ENCODE measurements around the gene PNKP. TPM values are rescaled to one million over a fixed set of nuclear protein-coding genes. Genes with fewer than 3 reads are reported as not detected.
A peak's percentile ranks its signal among the peaks of the same experiment; 100 is the strongest.

Gene PNKP
- total RNA-seq, 2 experiments from 2014 or later, result 58.8 to 65.9 TPM

GRCh38 chr19:49818649-49819370, 48.6 kb downstream of the PNKP start:
- TF ChIP-seq CTCF (IDR thresholded peaks at IDR 0.05), result no peak
- intact Hi-C loops (cut with micrococcal nuclease), result no loop called here
- Mint-ChIP-seq H3K27me3 (no peaks in the 10 kb centered on the region), H3K36me3 (ENCODE audit: low read depth) (peaks cover 6% of the 10 kb centered on the region), H3K27ac (peak overlapping the region; percentile 99), H3K9me3 (no peaks in the 10 kb centered on the region), H3K4me3 (peak overlapping the region; percentile 90), H3K4me1 (ENCODE audit: low read depth) (peaks cover 18% of the 10 kb centered on the region)
- CTCF ChIA-PET, result interaction anchor here (1.0 to 1.4 kb wide), 2 partner anchors 101 kb away, joined by 3 read pairs; no protein-coding TSS in a partner anchor
- DNase-seq, result no peak
- POLR2A ChIA-PET, result interaction anchor here (0.6 to 1.8 kb wide), 8 partner anchors 9 to 68 kb away, joined by 3 to 7 read pairs (median 3); no protein-coding TSS in a partner anchor
- no peak for ATAC-seq

DNA sequence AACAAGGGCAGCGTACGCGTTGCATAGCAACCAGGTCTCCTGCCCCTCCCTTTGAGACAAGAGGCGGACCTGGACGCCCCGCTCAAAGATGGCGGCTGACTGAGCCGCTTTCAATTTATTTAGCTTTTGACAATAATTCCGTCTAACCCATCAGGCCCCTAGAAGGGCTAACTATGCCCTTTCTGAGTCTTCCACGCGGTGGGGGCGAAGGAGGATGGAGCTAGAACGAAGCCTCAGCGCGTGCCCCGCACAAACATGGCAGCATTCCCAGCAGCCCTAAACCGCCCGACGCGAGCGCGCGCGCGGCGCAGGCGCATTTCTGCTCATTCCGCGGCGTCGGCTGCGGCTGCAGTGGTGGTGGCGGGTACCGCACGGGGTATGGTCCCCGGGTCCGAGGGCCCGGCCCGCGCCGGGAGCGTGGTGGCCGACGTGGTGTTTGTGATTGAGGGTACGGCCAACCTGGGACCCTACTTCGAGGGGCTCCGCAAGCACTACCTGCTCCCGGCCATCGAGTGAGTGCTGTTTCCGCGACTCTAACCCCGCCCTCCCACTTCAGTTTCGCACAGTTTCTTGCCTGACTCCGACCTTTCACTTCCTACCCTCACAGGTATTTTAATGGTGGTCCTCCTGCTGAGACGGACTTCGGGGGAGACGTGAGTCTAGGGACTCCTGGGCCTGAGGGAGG, 49.3 kb downstream of the PNKP start, which contains the start of gene MED25:
Gene MED25 (plus strand): TSS at position 326 of the 685 bp plus-strand sequence. CDS start 53 bp downstream, at position 379.
- H3K4me3 Mint-ChIP-seq, result peak within 1 kb of the TSS; percentile 90
- peak; percentile 86 for DNase-seq
- intact Hi-C loops (cut with micrococcal nuclease), result no loop called here
- H3K27me3 Mint-ChIP-seq, result no peaks in the 10 kb centered on the region
- peak; percentile 70 for ATAC-seq
- no peak for TF ChIP-seq CTCF (IDR thresholded peaks at IDR 0.05)
- POLR2A ChIA-PET, result interaction anchor here (1.0 to 1.8 kb wide), 4 partner anchors 9 to 46 kb away, joined by 3 to 7 read pairs (median 4); no protein-coding TSS in a partner anchor
- CTCF ChIA-PET, result interaction anchor here (0.9 to 1.0 kb wide), 2 partner anchors 8 to 100 kb away, joined by 3 read pairs; no protein-coding TSS in a partner anchor
- peak within 1 kb of the TSS; percentile 99 for H3K27ac Mint-ChIP-seq
- peaks cover 1% of the 10 kb centered on the region for H3K36me3 Mint-ChIP-seq (ENCODE audit: low read depth)
- H3K9me3 Mint-ChIP-seq, result no peaks in the 10 kb centered on the region
- H3K4me1 Mint-ChIP-seq (ENCODE audit: low read depth), result peaks cover 15% of the 10 kb centered on the region

DNA sequence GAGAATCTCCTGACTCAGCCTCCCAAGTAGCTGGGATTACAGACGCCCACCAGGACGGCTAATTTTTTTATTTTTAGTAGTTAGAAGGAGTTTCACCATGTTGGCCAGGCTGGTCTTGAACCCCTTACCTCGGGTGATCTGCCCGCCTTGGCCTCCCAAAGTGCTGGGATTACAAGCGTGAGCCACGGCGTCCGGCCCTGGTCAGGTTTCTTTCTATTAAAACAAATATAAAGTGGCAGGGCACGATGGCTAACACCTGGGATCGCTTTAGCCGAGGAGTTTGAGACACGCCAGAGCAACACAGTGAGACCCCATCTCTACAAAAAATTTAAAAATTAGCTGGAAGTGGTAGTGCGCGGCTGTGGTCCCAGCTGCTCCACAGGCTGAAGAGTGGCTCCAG, 50.8 kb downstream of the PNKP start:
- Mint-ChIP-seq H3K4me3 (no peak overlapping the region), H3K9me3 (no peaks in the 10 kb centered on the region), H3K27me3 (no peaks in the 10 kb centered on the region), H3K36me3 (ENCODE audit: low read depth) (no peaks in the 10 kb centered on the region), H3K27ac (no peak overlapping the region), H3K4me1 (ENCODE audit: low read depth) (peaks cover 23% of the 10 kb centered on the region)
- TF ChIP-seq CTCF (IDR thresholded peaks at IDR 0.05), result no peak
- CTCF ChIA-PET, result no interaction called here
- POLR2A ChIA-PET, result no interaction called here
- DNase-seq, result no peak
- intact Hi-C loops (cut with micrococcal nuclease), result no loop called here
- ATAC-seq, result no peak

GRCh38 chr19:49814010-49814409, 53.4 kb downstream of the PNKP start:
- ATAC-seq, result no peak
- intact Hi-C loops (cut with micrococcal nuclease), result no loop called here
- DNase-seq, result no peak
- Mint-ChIP-seq H3K9me3 (no peaks in the 10 kb centered on the region), H3K27ac (peak overlapping the region; percentile 21), H3K4me3 (peak overlapping the region; percentile 85), H3K36me3 (ENCODE audit: low read depth) (peaks cover 5% of the 10 kb centered on the region), H3K4me1 (ENCODE audit: low read depth) (peaks cover 24% of the 10 kb centered on the region), H3K27me3 (no peaks in the 10 kb centered on the region)
- TF ChIP-seq CTCF (IDR thresholded peaks at IDR 0.05), result no peak
- POLR2A ChIA-PET, result interaction anchor here (0.9 to 1.5 kb wide), 5 partner anchors 10 to 149 kb away, joined by 3 to 7 read pairs (median 3); partner anchors contain the start of genes AKT1S1, BCL2L12, IRF3 and TBC1D17
- CTCF ChIA-PET, result interaction anchor here (0.9 kb wide), 1 partner anchor 11 kb away, joined by 3 read pairs; no protein-coding TSS in a partner anchor
